Neural crest cell (in vitro differentiated cells): ENCODE results near the gene ZNF155. TPM values are rescaled to one million over a fixed set of nuclear protein-coding genes. Genes with fewer than 3 reads are reported as not detected.

ENCODE experiments used
- DNase-seq: peaks from one replicate; pipeline ENCODE4 v3.0.0; 2021; ENCODE audit warnings: low read depth, mixed read lengths, low spot score
- H3K27ac Mint-ChIP-seq: one replicate; pipeline ENCODE4 v1.8.0; 2021; ENCODE audit warnings: mild to moderate bottlenecking, mixed read lengths; ENCODE audit not compliant: unreplicated experiment
- H3K27me3 Mint-ChIP-seq: 2 replicates; pipeline ENCODE4 v1.8.0; 2021; ENCODE audit warnings: low read depth, mild to moderate bottlenecking, mixed read lengths
- H3K36me3 Mint-ChIP-seq: 2 replicates; pipeline ENCODE4 v1.8.0; 2021; ENCODE audit warnings: low read depth, mild to moderate bottlenecking, mixed read lengths
- H3K4me1 Mint-ChIP-seq: 2 replicates; pipeline ENCODE4 v1.8.0; 2021; ENCODE audit warnings: mixed read lengths
- H3K4me3 Mint-ChIP-seq: one replicate; pipeline ENCODE4 v1.8.0; 2021; ENCODE audit warnings: mild to moderate bottlenecking, mixed read lengths
- H3K9me3 Mint-ChIP-seq: 2 replicates; pipeline ENCODE4 v1.8.0; 2021; ENCODE audit warnings: mixed read lengths
- long read RNA-seq: library from polyadenylated mRNA; unstranded; transcript quantifications from one replicate; pipeline ENCODE4 v2.0.0, GENCODE V29; 2020
- total RNA-seq: library from RNA; stranded (reverse); gene quantifications from 2 replicates; pipeline ENCODE4 v1.2.1, GENCODE V29; 2021
- TF ChIP-seq, protein P1 (sequence below): fragments of 200-600 bp; sonication (generic); conservative IDR thresholded peaks from 2 replicates; pipeline ENCODE4 v1.5.0; 2021; ENCODE audit warnings: antibody characterized with exemption, mild to moderate bottlenecking

Gene ZNF155
- 8.8 and 11.9 TPM in 2 replicates for total RNA-seq
- long read RNA-seq, transcript ZNF155-201 (5 exons, 2,596 nt): major isoform, 9 of 23 reads
- long read RNA-seq, partial matches to known transcripts: 1 of 23 reads
- long read RNA-seq, other reads (novel, unspliced or antisense): 7 of 23 reads

DNA sequence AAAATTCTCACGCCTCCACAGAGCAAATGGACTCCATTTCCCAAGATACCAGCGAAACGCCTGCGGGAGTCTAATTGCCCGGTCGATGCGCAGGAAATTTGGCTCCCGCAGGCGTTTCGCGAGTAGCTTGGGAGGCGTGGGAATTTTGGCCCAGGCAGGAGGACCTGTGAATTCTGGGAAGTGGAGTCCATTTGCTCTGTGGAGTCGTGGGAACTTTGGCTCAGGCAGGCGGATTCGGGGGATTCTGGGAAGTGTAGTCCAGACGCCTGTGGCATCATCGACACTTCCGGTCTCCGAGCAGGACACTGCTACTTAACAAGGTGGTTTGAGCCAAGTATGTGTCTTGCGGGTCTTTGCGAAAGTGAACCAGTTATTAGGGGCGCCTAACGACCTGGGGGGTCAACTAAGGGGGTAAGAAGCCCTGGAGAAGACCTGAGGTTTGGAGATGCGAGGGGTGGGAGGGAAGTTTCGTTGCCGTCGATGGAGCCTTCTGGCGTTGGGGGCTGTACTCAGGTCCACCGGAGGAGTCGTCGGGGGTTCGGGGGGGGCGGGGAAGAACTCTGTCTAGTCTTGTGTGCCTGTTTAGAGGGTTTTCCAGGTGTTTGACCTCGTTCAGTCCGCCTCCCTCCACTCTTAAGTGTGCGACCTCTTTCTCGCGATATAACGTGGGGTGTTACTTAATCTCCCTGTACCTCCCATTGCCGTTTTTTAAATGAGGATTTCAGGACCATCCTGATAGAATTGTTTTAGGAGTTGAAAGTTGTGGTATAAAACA lies at the start of gene ZNF155:
TSS of gene ZNF155 (plus strand) at position 277 of the 775 bp plus-strand sequence. CDS start 4,356 bp downstream, outside the sequence.
- TF ChIP-seq, protein P1, sequence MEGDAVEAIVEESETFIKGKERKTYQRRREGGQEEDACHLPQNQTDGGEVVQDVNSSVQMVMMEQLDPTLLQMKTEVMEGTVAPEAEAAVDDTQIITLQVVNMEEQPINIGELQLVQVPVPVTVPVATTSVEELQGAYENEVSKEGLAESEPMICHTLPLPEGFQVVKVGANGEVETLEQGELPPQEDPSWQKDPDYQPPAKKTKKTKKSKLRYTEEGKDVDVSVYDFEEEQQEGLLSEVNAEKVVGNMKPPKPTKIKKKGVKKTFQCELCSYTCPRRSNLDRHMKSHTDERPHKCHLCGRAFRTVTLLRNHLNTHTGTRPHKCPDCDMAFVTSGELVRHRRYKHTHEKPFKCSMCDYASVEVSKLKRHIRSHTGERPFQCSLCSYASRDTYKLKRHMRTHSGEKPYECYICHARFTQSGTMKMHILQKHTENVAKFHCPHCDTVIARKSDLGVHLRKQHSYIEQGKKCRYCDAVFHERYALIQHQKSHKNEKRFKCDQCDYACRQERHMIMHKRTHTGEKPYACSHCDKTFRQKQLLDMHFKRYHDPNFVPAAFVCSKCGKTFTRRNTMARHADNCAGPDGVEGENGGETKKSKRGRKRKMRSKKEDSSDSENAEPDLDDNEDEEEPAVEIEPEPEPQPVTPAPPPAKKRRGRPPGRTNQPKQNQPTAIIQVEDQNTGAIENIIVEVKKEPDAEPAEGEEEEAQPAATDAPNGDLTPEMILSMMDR: no peak
- Mint-ChIP-seq H3K36me3 (peaks cover 24% of the 10 kb centered on the region), H3K27ac (peak within 1 kb of the TSS; percentile 96), H3K4me1 (peaks cover 12% of the 10 kb centered on the region), H3K27me3 (no peaks in the 10 kb centered on the region), H3K9me3 (peaks cover 16% of the 10 kb centered on the region), H3K4me3 (peak within 1 kb of the TSS; percentile 100)
- DNase-seq: peak; percentile 72

DNA sequence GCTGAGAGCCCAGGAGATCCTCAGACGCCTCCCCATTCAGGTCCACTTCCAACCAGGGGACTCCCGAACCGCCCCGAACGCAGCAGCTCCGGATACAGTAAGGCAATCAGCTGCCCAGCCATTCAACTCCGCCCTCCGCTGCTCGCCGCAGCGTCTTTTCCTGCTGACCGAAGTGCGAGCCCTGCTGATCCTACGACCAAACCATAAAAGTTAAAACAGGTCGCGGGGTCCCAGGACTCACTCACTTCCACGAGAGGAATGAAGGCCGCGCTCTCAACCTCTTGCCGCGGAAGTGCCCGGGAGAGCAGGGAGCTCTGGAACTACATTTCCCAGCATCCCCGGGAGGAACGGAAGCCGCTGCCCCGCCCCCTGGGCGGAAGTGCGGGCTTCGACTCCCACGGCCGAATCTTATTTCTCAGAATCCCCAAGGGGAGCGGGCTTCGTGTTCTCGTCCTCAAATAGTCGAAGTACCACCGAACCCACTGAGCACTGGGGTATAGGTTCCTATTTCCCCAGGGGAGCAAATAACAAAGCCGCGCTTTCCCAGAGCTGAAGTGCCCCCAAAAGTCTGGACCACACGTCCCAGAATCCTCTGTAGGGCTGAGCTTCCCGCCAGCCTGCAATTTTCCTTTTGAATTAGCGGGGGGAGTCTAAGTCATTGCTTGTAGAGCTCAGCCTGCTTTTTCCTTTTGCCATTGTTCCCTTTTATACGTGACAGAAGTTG lies 48.8 kb upstream of the ZNF155 start, which contains the start of gene ZNF45:
TSS of gene ZNF45 (minus strand) at position 298 of the 724 bp plus-strand sequence. CDS start 13,097 bp downstream, outside the sequence.
- Mint-ChIP-seq H3K36me3 (peaks cover 28% of the 10 kb centered on the region), H3K4me1 (peaks cover 15% of the 10 kb centered on the region), H3K27ac (peak within 1 kb of the TSS; percentile 98), H3K27me3 (peaks cover 12% of the 10 kb centered on the region), H3K4me3 (peak within 1 kb of the TSS; percentile 100), H3K9me3 (peaks cover 7% of the 10 kb centered on the region)
- DNase-seq: peak; percentile 82
- TF ChIP-seq, protein P1: no peak

DNA sequence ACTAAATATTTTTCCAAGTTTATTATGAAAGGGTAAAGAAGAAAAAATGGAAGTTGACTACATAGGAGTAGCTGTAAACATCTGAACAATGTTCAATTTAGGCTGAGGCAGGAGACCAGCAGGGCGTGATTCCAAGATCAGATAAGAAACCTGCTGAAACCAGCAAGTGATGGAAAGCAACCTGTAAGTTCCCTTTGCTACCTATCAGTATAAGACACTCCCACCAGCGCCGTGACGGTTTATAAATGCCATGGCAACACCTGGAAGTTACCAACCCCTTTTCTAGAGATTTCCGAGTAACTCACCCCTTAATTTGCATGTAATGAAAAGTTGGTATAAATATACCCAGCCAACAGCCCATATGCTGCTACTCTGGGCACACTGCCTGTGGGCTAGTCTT lies 47.8 kb upstream of the ZNF155 start:
- Mint-ChIP-seq H3K36me3 (peaks cover 26% of the 10 kb centered on the region), H3K4me1 (peaks cover 15% of the 10 kb centered on the region), H3K27me3 (peaks cover 22% of the 10 kb centered on the region), H3K9me3 (peaks cover 10% of the 10 kb centered on the region), H3K27ac (no peak overlapping the region), H3K4me3 (peak overlapping the region; percentile 100)
- no peak for DNase-seq
- TF ChIP-seq, protein P1: no peak

DNA sequence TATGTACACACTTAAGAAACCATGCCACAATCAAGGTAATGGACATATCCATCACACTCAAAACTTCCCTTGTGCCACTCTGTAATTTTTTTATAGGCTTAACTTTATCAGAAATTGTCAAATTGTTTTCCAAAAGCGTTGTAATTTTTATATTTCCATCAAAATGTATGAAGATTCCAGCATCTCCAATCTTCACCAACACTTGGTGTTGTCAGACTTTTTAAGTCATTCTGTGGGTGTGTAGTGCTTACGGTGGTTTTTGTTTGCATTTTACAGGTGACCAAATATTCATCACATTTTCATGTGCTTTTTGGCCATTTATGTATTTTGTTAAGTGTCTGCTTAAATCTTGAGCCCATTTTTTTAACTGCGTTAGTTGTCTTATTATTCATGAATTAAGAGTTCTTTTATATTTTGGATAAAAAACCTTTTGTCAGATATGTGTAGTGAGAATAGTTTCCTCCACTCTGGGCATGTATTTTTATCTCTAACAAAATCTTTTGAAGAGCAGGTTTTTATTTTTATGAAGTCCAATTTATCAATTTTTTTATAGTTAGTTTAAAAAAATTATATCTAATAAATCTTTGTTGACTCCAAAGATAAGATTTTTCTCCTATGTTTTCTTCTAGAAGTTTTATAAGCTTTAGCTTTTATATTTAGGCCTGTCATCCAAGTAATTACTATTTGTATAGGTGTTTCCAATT lies 44.3 kb upstream of the ZNF155 start:
- peaks cover 10% of the 10 kb centered on the region for H3K9me3 Mint-ChIP-seq
- H3K27me3 Mint-ChIP-seq: peaks cover 52% of the 10 kb centered on the region
- peaks cover 6% of the 10 kb centered on the region for H3K4me1 Mint-ChIP-seq
- no peak for DNase-seq
- H3K27ac Mint-ChIP-seq: no peak overlapping the region
- peaks cover 9% of the 10 kb centered on the region for H3K36me3 Mint-ChIP-seq
- TF ChIP-seq, protein P1: no peak
- H3K4me3 Mint-ChIP-seq: no peak overlapping the region

DNA sequence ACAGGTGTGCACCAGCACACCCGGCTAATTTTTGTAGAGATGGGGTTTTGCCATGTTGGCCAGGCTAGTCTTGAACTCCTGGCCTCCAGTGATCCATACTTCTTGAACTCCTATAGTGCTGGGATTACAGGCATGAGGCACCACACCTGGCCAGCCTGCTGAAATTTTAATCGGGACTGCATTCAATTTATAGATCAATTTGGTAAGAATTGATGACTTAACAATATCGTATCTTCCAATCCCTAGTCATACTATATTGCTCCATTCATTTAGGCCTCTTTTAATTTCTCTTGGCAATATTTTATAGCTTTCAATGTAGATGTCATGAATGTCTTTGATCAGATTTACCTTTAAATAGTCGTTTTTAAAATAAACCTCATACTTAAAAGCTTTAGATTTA lies 43.3 kb upstream of the ZNF155 start:
- Mint-ChIP-seq H3K4me3 (no peak overlapping the region), H3K27me3 (peaks cover 62% of the 10 kb centered on the region), H3K4me1 (peaks cover 2% of the 10 kb centered on the region), H3K36me3 (peaks cover 9% of the 10 kb centered on the region), H3K9me3 (peaks cover 10% of the 10 kb centered on the region), H3K27ac (no peak overlapping the region)
- TF ChIP-seq, protein P1: no peak
- DNase-seq: no peak
